Heart left ventricle (tissue), 16 donors: ENCODE measurements around the gene SBDS. TPM values are rescaled to one million over a fixed set of nuclear protein-coding genes. Genes with fewer than 3 reads are reported as not detected.
A peak's percentile ranks its signal among the peaks of the same experiment; 100 is the strongest.
"Not testable (repeated sequence)": the region's sequence is repeated elsewhere in the genome, so short reads cannot be mapped to it uniquely, and the experiment has no call there.

Experiments
- ATAC-seq, 4 donors: fragments of 200-7000 bp; cut with Tn5 transposase; one replicate each; pipeline ENCODE4 v1.9.1; 2020 to 2022; ENCODE audit warnings: moderate library complexity in 4 of 4, mild to moderate bottlenecking in 3 of 4, moderate number of reproducible peaks in 1 of 4
- DNase-seq, 5 donors: peaks; one replicate each; pipeline ENCODE4 v3.0.0-alpha.2; 2020
- H3K27ac ChIP-seq, 12 donors: fragments of 200-600 bp; sonication (generic) in 4 of 12; one replicate each; pipeline versions ENCODE4 v1.5.0 to v1.8.0; 2016 to 2022; ENCODE audit warnings: mild to moderate bottlenecking in 2 of 12
- H3K27me3 ChIP-seq, 9 donors: fragments of 200-600 bp; sonication (generic) in 2 of 9; one replicate each; pipeline versions ENCODE4 v1.5.1 to v1.8.0; 2016 to 2022; ENCODE audit warnings: mild to moderate bottlenecking in 3 of 9
- H3K36me3 ChIP-seq, 9 donors: fragments of 200-600 bp; sonication (generic) in 2 of 9; one replicate each; pipeline versions ENCODE4 v1.5.0 to v1.8.0; 2018 to 2022; ENCODE audit warnings: mild to moderate bottlenecking in 2 of 9
- H3K4me1 ChIP-seq, 12 donors: fragments of 200-600 bp; sonication (generic) in 4 of 12; one replicate each; pipeline versions ENCODE4 v1.5.0 to v1.8.0; 2016 to 2022; ENCODE audit warnings: mild to moderate bottlenecking in 3 of 12
- H3K4me3 ChIP-seq, 12 donors: fragments of 200-600 bp; sonication (generic) in 4 of 12; one replicate each; pipeline versions ENCODE4 v1.5.0 to v1.8.0; 2017 to 2022; ENCODE audit warnings: mild to moderate bottlenecking in 9 of 12, moderate library complexity in 4 of 12
- H3K9me3 ChIP-seq, 12 donors: fragments of 200-600 bp; sonication (generic) in 4 of 12; one replicate each; pipeline versions ENCODE4 v1.5.0 to v1.8.0; 2016 to 2022; ENCODE audit warnings: mild to moderate bottlenecking in 1 of 12
- POLR2A ChIP-seq, 2 donors: fragments of 450-650 bp; IDR thresholded peaks; one replicate each; pipeline ENCODE4 v1.6.1; 2017; ENCODE audit warnings: antibody characterized with exemption in 2 of 2, mild to moderate bottlenecking in 2 of 2, moderate library complexity in 2 of 2
- whole genome bisulfite sequencing, 4 donors: extraction: QIAGEN DNeasy Blood & Tissue Kit in 2 of 4; methylation state at CpG; one replicate each; pipeline versions ENCODE4 v1.1.5 to v1.1.7; 2013 to 2018; 5-methylcytosine and 5-hydroxymethylcytosine counted together
- intact Hi-C, 10 donors: fragments of 100-400 bp; cut with DNase I; formaldehyde crosslinking; loops; one replicate each; pipeline versions ENCODE4 v1.11.1 to v1.14.2; 2022
- long read RNA-seq, 3 donors: library from polyadenylated mRNA; unstranded; transcript quantifications; one replicate each; pipeline ENCODE4 v2.0.0, GENCODE V29; 2020 to 2021
- polyA plus RNA-seq, 2 donors: library from polyadenylated mRNA; stranded (reverse); fragments of 200-250 nt; gene quantifications; one replicate each; pipeline ENCODE4 v1.2.3, GENCODE V29; 2013
- total RNA-seq, 9 donors: library from RNA; depleted of rRNA in 2 of 9; stranded (reverse); fragments of >200 nt in 2 of 9; fragmentation: NEBNext Ultra II Directional in 3 of 9; extraction: Animal tissue kit (Norgen Biotek cat#: 25700) in 3 of 9; gene quantifications; one replicate each; pipeline versions ENCODE4 v1.1.0 to v1.2.4, GENCODE V29; 2016 to 2023
- TF ChIP-seq, protein P1 (sequence below), 12 donors: fragments of 200-600 bp; sonication (generic) in 4 of 12; IDR thresholded peaks; one replicate each; pipeline versions ENCODE4 v1.5.0 to v1.8.0; 2018 to 2022; ENCODE audit warnings: antibody characterized with exemption in 12 of 12, mild to moderate bottlenecking in 5 of 12
- donor health status: ischemic (EF 13 %, LVEDD 7.1; RV severe dilation, severe dysfunction).
- donor health status: healthy with polysubstance abuse.
- donor health status: DM: no; HTN: yes; CAD: no.
- donor health status: DM: no; HTN: no; CAD: no.
- donor health status: ischemic (EF 25% LVEDD 6.9; RV normal size, moderate dysfunction).
- donor health status: ischemic (EF 25% LVEDD 5.7; RV mildly dilated, moderate dysfunction).
- donor health status: healthy.
- donor health status: DM: yes; HTN: yes; CAD: no.
- donor health status: ischemic (EF 35%, LVEDD 5.7; RV mildly dilated, moderate dysfunction).
- donor health status: nonischemic (EF 11% LVEDD 7.7; RV severe dilation, severe dysfunction).
- donor health status: DM: yes; HTN: yes; CAD: no.
- donor health status: PGD.
- donor health status: ischemic (EF 29% LVEDD 5.4; RV normal size, mild dysfunction).
- donor health status: nonischemic (EF 23%, LVEDD 6.1; RV moderate dilation, normal function).

The SBDS gene
- total RNA-seq = 100 to 1,000 TPM; 135 to 310 (median 225) TPM
- 100 to 1,000 TPM; 154 to 308 TPM for polyA plus RNA-seq
- long read RNA-seq, donor 1, transcript SBDS-201 (5 exons, 1,631 nt) = major isoform, 302 of 324 reads
- long read RNA-seq, donor 1, partial matches to known transcripts = 8 of 324 reads
- long read RNA-seq, donor 1, other reads (novel, unspliced or antisense) = 14 of 324 reads
- long read RNA-seq, donor 2, transcript SBDS-201 (5 exons, 1,631 nt) = major isoform, 1,103 of 1,151 reads
- long read RNA-seq, donor 2, partial matches to known transcripts = 19 of 1,151 reads
- long read RNA-seq, donor 2, other reads (novel, unspliced or antisense) = 29 of 1,151 reads
- long read RNA-seq, donor 3, transcript SBDS-201 (5 exons, 1,631 nt) = major isoform, 268 of 283 reads
- long read RNA-seq, donor 3, partial matches to known transcripts = 7 of 283 reads
- long read RNA-seq, donor 3, other reads (novel, unspliced or antisense) = 8 of 283 reads

DNA sequence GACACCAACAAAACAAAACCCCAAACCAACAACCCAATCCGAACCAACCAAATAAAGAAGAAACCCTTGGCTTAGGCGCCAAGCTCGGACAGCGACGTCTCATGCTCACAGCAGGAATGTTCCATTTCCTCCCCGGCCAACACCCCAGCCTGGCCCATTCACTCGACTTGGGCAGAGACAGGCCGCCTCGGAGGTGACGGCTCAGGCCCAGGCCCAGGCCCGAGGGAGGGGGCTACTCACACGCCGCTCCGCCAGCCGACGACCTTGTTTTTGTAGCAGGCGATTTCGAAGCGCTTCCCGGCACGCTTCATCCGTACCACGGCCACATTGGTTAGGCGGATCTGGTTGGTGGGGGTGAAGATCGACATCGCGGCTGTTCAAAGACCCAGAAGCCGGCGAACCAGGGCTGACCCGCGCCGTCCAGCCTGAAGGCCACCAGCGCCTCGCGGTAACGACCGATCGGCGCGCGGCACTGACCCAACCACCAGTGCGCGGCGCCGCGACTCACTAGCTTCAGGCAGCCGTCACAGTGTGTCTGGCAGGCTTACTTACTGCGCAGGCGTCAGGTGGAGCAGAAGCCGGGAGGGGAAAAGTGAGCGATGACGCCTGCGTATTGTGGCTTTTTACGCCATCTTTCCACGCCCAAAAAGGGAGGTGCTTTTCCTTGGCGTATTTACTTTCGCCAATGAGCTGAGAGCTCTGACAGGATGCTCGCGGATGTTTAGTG lies at the start of gene SBDS:
Gene SBDS, minus strand, starts transcription at position 537 of the 727 bp plus-strand sequence. Its CDS starts 169 bp downstream, at position 368.
- Histone ChIP-seq H3K4me3 (peak within 1 kb of the TSS; percentile 69 to 95 (median 86)), H3K4me1 (peaks cover 0 to 26% (median 21%) of the 10 kb centered on the region in 12 donors), H3K36me3 (peaks cover 0 to 55% (median 45%) of the 10 kb centered on the region in 9 donors), H3K27ac (peak within 1 kb of the TSS; percentile 96 to 100 (median 98))
- WGBS, 4 donors = 0 to 1% (median 0%) methylated on average over 35 to 59 of the region's 59 CpGs
- not testable (repeated sequence) for H3K9me3 ChIP-seq, H3K27me3 ChIP-seq
- ATAC-seq (peak; percentile 82 to 89 (median 86)), DNase-seq (peak; percentile 94 to 97 (median 95))
- TF ChIP-seq POLR2A (IDR thresholded peaks at IDR 0.05) = peak; percentile 84 to 98
- TF ChIP-seq, protein P1, sequence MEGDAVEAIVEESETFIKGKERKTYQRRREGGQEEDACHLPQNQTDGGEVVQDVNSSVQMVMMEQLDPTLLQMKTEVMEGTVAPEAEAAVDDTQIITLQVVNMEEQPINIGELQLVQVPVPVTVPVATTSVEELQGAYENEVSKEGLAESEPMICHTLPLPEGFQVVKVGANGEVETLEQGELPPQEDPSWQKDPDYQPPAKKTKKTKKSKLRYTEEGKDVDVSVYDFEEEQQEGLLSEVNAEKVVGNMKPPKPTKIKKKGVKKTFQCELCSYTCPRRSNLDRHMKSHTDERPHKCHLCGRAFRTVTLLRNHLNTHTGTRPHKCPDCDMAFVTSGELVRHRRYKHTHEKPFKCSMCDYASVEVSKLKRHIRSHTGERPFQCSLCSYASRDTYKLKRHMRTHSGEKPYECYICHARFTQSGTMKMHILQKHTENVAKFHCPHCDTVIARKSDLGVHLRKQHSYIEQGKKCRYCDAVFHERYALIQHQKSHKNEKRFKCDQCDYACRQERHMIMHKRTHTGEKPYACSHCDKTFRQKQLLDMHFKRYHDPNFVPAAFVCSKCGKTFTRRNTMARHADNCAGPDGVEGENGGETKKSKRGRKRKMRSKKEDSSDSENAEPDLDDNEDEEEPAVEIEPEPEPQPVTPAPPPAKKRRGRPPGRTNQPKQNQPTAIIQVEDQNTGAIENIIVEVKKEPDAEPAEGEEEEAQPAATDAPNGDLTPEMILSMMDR (IDR thresholded peaks at IDR 0.05) = peak in 1 of 12 donors; percentile 7
- intact Hi-C loops = loop anchor here in 2 of 10 donors (10.0 kb wide), 2 partner anchors 150 to 340 kb away; no protein-coding TSS in a partner anchor

DNA sequence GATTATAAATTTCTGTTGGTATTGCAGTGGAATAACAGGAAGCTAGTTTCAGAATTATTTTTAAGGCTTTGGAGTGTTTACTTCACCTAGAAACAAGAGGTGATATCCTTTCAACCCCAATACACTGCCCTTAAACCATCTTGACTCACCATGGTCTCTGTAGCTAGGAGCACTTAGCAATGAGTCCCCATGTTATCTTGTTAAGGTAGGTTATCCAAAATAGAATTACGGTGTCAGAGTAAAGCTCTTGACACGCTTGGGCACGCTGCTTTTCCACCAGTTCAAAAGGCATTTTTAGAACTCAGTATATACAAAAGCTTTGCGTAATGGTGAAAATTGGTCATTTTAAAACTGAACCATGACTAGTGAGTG lies 48.2 kb upstream of the SBDS start:
- not testable (repeated sequence) for DNase-seq, H3K27me3 ChIP-seq, H3K36me3 ChIP-seq, H3K9me3 ChIP-seq, H3K4me3 ChIP-seq
- peak overlapping the region in 9 of 12 donors; percentile 2 to 71 (median 53) for H3K27ac ChIP-seq
- intact Hi-C loops = loop anchor here in 1 of 10 donors (10.0 kb wide), 1 partner anchor 261 kb away; no protein-coding TSS in a partner anchor
- peak in 2 of 4 donors; percentile 5 to 26 for ATAC-seq
- 65 to 71% (median 69%) methylated on average over 4 of the region's 4 CpGs for WGBS, 4 donors
- peaks cover 0 to 15% (median 7%) of the 10 kb centered on the region in 12 donors for H3K4me1 ChIP-seq

DNA sequence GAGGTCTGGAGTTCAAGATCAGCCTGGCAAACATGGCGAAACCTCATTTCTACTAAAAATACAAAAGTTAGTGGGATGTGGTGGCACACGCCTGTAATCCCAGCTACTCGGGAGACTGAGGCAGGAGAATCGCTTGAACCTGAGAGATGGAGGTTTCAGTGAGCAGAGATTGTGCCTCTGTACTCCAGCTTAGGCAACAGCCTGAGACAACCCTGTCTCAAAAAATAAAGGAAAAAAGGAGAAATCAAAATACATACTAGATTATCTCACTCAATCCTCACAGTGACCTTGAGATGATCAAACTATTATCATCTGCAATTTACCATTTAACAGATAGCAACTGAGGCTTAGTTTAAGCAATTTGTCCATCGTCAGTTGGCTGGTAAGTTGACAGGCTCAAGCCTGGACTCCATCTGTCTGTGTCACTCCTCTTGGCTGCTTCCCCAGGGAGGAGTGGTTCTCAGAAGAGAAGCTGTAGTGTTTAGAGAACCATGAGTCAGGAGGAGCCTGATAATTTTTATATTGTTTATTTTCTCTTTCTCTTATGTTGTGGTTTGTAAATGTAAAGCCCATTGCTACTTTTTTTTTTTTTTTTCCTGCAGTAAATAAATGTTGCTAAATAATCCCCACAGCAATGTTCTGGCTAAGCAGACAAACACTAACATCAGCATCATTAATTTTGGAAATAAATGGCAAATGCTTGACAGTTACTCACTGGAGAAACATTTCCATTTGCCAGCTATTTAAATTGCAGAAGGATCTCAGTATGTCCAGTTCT lies 47.6 kb upstream of the SBDS start:
- 71 to 77% (median 73%) methylated on average over 5 of the region's 5 CpGs for WGBS, 4 donors
- DNase-seq (peak in 4 of 5 donors; percentile 64 to 80 (median 74)), ATAC-seq (peak; percentile 93 to 97 (median 97))
- Histone ChIP-seq H3K27ac (peak overlapping the region in 11 of 12 donors; percentile 2 to 71 (median 50)), H3K4me1 (peaks cover 0 to 15% (median 7%) of the 10 kb centered on the region in 12 donors)
- not testable (repeated sequence) for H3K9me3 ChIP-seq, H3K4me3 ChIP-seq, H3K27me3 ChIP-seq, H3K36me3 ChIP-seq
- intact Hi-C loops = loop anchor here in 1 of 10 donors (10.0 kb wide), 1 partner anchor 262 kb away; no protein-coding TSS in a partner anchor

DNA sequence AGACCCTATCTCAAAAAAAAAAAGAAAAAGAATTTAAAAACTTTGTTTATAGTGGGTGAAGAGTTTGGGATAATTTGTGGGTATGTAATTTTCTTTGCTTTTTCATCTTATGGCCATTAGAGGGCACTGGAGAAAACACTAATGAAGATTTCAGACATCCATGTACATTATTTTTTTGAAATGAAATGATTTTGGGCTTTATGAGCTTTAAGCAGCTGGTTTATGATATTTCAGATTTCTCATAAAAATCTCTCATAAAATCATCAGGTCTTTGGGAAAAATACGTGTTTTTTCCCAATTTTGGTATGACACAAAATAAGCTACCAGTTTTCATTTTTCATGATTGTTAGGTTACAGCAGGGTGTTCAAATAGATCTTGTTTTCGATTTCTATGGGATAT lies 45.4 kb upstream of the SBDS start:
- peaks cover 0 to 24% (median 8%) of the 10 kb centered on the region in 12 donors for H3K4me1 ChIP-seq
- not testable (repeated sequence) for H3K9me3 ChIP-seq, H3K27ac ChIP-seq, H3K36me3 ChIP-seq, H3K4me3 ChIP-seq, DNase-seq, ATAC-seq, H3K27me3 ChIP-seq
- WGBS, 4 donors = 44 to 57% (median 50%) methylated on average over 2 of the region's 2 CpGs
- intact Hi-C loops = loop anchor here in 1 of 10 donors (10.0 kb wide), 1 partner anchor 264 kb away; no protein-coding TSS in a partner anchor
- TF ChIP-seq, protein P1 (IDR thresholded peaks at IDR 0.05) = peak in 11 of 12 donors; percentile 17 to 56 (median 40)

DNA sequence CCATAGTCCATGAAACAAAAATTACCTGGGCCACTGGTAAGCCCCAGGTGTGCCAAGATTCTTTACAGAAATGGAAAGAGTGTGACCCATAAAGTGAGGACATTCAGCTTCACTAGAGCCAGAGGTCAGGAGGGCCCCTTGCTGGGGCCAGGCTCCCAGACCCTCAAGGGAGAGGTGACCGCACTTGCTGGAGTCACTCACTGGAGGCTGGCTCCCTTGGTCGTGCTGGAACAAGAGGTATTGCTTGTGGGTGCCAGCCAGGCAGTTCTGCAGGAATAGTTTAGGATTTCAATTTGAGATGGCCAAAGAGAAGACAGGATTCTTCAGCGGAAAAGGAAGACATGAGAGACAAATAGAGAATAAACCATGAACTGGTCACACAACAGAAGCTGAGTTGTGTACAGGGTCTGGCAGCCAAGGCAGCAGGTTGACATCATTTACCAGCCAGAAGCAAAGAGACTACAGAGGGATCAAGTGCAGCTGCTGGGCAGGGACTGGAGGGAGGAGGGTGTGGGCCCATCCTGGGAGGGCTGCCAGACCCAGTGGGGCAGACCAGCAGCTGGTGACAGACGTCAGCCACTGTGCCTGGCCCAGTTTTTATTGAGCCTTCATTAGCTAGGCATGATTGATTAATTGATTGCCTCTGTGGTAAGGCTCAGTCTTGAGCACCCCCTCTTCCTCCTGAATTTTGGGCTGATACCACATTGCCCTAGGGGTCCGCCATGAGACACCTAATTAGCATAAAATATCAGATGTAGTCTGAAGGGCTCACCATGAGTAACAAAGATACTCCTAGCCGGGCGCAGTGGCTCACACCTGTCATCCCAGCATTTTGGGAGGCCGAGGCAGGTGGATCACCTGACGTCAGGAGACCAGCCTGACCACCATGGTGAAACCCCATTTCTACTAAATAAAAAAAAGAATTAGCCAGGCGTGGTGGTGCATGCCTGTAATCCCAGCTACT lies 41.3 kb upstream of the SBDS start:
- Histone ChIP-seq H3K4me1 (peaks cover 0 to 14% (median 2%) of the 10 kb centered on the region in 12 donors), H3K27ac (peak overlapping the region in 6 of 12 donors; percentile 22 to 64 (median 40)), H3K36me3 (peaks cover 0 to 21% (median 12%) of the 10 kb centered on the region in 9 donors)
- H3K27me3 ChIP-seq, intact Hi-C loops, H3K9me3 ChIP-seq, H3K4me3 ChIP-seq: not testable (repeated sequence)
- 74 to 78% (median 76%) methylated on average over 9 to 10 of the region's 10 CpGs for WGBS, 4 donors
- peak; percentile 91 to 97 (median 97) for ATAC-seq
- DNase-seq = peak; percentile 47 to 74 (median 69)
